NCI-H345 treated with DMSO at 0.1 percent for 48 hours (cell line): ENCODE data around the gene CUTC.
"Not testable (repeated sequence)": the region's sequence is repeated elsewhere in the genome, so short reads cannot be mapped to it uniquely, and the experiment has no call there.

Source experiments
- DNase-seq: peaks from one replicate; lab custom pipeline; 2025; ENCODE audit not compliant: unreplicated experiment; lab: John Stamatoyannopoulos, UW

CUTC gene

DNA sequence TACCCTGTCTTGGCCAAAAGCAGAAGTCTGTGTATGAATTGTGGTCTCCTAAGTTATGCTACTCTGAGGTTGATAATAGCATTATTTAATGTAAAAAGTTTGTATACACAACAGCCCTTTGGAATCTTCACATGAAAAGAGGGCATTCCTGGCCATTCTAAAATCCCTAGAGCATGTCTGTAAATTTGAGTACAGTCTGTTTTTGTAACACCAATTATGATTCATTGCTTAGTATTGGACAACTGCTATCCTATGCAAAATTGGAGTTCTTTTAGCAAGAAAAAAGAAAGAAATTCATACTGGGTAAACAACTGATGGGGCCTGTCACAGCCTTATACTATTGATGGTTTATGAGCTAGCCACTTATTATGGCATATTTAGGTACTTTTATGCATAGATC is 10.2 kb downstream of the CUTC start:
- no peak for DNase-seq

DNA sequence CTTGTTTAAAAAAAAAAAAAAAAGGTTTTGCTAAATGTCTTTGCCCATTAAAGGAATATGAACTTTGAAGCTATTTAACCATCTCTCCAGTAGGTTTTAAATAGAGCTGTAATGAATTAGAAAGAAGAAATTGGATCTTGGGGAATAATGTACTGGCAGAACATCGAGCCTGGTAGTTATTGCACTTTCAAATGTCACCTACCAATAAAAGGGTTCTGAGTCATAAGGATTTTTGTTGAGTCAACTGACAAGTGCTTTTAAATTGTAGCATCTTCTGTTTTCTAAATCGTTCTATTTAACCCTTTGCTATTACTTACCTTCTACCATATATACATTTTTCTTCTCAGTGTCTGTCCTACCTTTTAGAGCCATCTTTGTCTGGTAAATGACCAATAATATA is 10.7 kb downstream of the CUTC start:
- no peak for DNase-seq

DNA sequence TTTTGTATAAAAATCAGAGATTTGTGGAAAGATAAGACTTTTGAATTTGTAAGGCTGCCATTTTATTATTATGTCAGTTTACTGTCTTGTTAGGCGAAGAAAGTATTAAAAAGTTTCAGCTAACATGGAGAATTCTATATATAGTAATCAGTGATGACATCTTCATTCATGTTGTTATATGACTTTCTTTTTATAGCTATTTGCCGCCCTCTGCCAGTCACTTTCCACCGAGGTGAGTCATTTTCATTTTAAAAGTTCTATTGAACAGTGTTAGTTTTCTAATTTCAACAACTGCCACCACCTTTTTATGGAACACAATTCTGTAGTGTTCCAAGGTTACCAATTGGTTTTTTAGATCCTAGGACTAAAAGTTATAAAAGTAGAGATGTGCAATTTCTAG is 11.8 kb downstream of the CUTC start:
- no peak for DNase-seq

DNA sequence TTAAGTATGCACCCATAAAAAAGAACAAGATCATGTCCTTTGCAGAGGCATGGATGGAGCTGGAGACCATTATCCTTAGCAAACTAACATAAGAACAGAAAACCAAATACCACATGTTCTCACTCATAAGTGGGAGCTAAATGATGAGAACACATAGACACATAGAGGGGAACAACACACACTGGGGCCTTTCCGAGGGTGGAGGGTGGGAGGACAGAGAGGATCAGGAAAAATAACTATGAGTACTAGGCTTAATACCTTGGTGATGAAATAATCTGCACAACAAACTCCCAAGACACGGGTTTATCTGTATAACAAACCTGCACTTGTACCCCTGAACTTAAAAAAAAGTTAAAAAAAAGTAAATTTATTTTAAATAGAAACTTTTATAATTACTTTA is 14.1 kb downstream of the CUTC start:
- not testable (repeated sequence) for DNase-seq

DNA sequence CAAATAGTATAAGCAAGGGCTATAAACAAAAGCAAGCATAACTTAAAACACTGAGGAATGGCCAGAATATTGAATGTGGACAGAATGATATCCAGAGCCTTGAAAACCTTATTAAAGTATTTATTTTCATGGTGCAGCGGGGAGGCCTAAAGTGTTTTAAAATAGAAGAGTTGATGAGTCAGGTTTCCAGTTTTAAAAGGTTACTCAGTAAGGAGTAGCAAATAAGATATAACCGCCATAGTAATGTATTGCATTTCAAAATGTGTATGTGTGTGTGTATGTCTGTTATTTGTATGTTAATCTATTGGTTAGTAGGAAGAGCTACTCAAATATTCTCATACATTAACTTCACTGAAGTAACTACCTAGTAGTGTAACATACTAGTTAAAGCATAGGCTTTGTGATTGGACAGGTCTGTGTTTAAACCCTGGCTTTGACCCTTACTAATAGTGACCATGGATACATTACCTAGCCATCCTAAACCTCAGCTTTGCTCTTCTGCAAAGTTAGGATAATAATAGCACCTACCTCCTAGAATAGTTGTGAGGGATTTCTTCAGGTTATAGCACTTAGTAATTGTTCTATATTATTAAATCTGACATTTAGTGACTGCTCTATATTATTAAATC is 16.9 kb downstream of the CUTC start:
- DNase-seq = no peak

DNA sequence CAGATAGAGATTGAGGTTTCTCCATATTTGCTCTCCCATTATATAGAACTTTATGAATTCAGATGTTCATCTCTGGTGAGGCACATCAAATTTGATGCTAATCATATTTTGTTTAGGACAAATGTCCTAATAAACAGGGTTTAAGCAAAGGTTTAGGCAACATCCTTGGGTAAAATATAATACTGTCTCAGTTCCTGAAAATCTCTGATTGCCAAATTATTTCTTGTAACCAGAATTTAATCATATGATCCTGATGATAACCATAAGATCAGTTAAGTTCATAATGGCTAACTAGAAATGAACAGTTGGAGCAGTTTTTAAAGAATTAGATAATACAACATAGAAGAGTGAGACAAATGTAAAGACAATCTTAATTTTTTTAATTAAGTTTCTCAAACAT is 18.6 kb downstream of the CUTC start:
- DNase-seq = no peak

DNA sequence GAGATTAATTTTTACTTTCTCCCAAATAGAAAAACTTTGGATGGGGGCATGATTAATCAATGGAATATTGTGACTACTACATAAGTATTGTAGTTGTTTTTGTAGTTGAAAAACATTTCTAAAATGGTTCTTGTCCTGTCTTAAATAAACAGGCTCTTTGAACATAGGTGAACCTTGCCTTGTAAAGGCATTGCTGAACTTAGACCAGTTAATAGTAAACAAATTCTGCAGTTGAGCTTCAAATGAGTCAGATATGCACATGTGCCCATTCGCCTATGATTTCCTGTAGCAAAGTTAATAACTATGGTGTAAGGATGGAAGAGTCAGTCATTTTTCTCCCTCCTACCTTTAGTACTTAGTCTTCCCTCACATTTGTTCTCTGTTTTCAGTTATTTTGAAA is 22.6 kb downstream of the CUTC start:
- DNase-seq = no peak

DNA sequence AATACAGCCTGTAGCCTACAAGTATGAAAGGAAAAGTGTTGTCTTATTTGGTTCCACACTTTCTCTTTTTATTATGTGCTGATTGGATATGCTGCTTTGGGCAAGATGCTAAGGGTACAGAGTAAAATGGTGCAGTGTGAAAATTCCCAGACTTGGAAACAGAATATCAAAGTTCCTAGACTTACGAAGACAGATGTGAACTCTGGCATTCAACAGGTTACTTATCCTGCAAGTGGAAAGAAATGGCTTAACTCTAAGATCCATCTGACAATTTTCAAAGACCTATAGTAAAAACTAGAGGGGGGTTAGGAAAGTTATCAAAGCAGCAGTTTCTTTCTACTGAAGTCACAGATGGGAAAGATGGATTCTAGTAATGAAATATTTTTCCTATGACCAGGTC is 24.1 kb downstream of the CUTC start:
- no peak for DNase-seq

DNA sequence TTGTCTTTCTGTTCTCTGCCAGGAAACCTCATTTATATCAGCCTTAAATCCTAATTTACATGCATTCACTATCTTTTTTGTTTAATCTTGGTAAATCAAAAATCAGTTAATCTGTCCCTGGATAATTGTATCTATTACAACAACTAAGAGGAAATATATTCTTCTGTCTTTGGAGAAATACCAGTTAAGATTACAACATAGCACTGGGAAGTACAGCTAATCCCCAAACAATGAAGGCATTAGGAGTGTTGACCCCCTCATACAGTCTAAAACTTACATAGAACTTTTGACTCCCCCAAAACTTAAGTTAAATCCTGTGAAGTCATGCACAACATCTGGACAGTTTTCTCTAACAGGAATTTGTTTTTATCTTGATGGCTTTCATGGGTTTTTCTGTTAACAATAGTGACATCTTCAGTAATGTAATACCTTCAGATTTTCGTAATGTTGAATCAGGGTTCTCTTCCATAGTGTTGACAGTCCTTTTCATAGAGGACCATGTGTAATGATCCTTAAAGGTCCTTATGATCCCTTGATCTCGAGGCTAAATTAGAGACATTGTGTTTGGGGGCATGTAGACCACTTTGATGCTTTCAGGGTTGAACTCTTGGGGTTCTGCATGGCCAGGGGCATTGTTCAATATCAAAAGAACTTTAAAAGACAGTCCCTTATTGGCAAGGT is 26.3 kb downstream of the CUTC start:
- DNase-seq = no peak

DNA sequence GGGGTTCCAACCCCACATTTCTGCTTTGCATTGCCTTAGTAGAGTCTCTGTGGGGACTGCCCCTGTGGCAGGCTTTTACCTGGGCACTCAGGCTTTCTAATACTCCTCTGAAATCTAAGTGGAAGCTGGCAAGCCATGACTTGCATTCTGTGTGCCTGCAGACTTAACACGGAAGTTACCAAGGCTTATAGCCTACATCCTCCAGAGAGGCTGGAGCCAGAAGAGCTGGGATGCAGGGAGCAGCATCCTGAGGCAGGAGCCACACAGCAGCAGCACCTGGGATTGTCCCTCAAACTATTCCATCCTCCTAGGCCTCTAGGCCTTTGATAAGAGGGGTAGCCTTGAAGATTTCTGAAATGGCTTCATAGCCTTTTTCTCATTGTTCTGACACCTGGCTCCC is 28.3 kb downstream of the CUTC start:
- DNase-seq = no peak

DNA sequence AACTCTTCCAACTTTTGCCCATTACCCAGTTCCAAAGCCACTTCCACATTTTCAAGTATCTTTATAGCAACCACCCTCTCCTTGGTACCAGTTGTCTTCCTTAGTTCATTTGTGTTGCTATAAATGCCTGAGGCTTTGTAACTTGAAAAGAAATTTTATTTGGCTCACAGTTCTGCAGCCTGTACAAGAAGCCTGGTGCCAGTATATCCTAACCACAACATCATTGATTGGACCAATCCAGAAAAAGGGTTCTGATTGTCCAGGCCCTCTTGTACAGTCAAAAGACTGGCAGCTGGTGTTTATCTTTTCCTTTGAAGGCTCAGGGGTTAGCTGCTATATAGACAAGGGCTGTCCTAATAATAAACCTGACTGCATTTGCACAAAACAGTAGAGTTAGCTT is 29.3 kb downstream of the CUTC start:
- no peak for DNase-seq

DNA sequence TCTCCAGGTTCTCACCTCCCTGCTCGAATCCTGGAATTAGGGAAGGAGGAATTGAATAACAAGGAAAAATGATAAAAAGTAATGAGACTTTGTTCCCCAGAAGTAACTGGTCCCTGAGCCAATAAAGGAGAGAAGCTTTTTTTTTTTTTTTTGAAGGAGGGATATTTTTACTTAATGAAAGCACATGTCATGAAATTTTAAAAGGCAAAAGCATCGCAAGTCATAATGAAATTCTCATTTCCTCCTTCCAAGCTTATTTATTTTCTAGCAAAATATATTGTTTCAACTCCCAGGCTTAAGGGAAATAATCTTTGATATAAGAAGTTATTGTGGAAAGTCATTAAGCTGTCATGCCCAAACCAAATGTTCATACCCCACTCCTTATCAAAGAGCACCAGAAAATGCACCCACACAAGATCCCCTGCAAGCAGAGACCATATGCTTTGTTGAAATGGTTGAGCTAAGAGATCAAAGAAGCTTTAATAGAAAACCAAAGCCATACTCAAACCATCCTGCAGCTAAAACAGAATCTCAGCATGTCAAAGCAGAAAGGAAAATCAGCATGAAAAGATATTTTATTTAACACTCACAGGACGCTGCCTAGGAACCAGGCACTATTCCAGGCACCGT is 33.8 kb downstream of the CUTC start:
- DNase-seq = no peak

DNA sequence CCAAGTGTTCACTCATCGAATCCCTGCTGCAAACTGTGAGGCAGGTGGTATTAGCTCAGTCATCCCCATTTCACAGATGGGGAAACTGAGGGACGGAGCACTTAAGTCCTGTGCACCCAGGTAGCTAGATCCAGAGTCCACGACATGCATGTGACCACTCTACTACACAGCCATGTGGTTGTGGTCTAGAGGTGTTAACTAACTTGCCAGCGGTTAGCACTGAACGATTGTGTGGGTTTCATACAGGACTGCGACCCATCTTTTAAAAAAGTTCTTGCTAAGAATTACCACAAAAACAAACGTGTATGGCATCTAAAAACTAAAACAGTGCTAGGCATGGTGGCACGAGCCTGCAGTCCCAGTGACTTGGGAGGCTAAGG is 34.3 kb downstream of the CUTC start:
- DNase-seq = no peak

DNA sequence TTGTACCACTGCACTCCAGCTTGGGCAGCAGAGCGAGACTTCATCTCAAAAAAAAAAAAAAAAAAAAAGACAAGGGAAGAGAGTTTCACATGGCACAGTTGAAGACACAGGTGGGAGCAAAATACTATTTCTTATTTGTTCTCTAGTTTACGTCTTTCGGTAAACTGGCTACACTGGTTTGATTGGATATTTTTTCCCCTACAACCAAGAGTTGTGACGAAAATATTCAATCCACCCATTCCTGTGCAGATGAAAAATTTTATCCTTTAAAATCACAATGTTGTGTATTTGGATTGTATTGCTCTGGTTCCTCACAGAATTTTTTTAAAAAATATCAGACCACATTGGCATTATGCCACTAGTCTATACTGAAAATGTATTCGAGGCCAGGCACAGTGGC is 35.9 kb downstream of the CUTC start:
- no peak for DNase-seq

DNA sequence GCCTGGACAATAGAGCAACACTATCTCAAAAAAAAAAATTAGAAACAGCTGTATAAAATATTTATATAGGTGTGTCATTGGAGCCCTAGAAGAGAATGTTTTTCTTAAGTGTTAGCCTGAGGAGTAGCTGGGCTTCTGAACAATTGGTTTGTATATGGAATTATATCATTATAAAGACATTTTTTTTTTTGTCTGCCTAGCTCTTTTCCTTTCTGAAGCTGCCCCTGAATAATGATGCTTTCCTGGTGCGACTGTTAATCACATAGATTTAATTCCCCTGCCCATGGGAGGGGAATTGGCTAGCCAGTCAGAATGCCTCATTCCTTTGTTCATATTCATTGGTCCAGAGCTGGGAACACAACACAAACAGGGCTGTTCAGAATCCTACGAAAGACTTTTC is 36.5 kb downstream of the CUTC start:
- DNase-seq = no peak

DNA sequence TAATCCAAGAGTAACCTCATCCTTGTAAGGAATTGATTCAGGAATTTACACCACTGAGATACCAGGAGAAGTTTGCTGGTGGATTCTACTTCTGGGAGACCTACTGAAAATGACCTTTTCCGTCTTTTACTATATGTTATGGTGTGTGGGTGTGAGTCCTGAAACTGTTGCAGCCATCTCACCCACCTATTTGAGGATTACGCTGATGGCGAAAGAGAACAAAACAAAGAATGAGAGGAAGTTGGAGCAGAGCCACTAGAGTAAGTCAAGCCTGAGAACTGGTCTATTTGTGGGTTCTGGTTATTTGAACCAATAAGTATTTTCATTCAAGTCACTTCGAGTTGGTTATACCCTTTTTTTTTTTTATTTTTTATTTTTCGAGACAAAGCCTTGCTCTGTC is 37.7 kb downstream of the CUTC start:
- no peak for DNase-seq

DNA sequence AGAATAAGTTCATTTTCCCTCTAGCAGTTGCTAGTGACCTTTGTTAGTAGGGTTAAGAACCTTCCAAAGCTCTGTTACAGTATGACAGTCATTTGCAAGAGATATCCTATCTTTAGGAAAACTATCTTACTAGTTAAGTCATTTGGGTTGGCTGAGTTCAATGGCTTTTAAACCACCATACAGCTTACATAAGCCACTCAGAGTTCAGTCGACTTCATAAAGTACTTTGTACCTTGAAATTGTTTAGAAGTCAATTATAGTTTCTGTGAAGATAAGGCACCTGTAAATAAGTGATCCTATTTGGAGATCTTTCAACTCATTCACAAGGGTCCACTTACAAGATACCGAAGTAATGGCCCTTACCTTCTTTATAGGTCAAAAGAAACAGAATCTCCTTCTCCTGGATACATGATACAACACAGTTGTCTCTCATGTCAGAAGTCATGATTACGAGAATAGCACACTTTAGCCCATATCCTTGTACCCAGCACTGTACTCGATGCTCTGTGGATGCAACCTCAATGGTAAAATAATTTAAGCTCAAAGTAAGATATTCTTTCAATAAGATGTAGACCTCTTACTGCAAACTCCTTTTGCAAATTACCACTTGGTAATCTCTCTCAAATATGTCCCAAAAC is 38.5 kb downstream of the CUTC start:
- DNase-seq = no peak

DNA sequence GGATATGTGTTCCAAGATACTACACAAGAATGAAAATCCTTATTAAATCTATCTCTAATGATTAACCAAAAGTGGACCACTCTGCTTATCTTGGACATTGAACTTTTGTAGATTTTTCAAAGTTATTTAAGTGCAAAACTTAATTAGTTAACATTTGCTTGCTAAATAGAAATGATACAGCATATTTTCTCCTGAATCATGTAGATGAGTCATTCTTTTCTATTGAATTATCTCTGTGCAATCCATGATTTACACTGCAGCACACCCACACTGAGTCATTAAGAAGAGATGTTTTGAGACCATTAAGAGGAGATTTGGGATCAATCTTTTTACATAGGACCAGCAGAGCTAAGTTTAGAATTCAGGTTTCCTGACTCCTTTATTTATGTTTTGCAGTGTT is 43.8 kb downstream of the CUTC start:
- no peak for DNase-seq

DNA sequence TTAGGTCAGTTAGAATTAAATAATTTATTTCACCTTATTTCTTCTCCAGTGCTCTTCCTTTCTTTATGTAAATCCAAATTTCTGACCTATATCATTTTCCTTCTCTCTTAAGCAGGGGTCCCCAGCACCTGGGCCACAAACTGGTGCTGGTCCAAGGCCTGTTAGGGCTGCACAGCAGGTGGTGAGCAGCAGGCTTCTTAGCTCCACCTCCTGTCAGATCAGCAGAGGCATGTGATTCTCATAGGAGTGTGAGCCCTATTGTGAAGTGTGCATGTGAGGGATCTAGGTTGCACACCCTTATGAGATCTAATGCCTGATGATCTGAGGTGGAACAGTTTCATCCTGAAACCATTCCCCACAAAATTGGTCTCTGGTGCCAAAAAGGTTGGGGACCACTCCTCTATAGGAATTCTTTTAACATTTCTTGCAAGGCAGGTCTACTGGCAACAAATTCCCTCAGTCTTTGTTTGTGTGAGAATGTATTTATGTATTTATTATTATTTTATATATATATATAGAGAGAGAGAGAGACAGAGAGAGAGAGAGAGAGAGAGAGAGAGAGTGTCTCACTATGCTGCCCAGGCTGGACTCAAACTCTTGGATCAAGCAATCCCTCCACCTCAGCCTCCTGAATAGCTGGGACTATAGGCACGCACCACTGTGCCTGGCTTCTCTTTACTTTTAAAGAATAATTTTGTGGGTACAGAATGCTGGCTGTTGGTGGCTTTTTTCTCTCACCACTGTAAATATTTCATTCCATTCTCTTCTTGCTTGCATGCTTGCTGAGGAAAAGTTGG is 46.1 kb downstream of the CUTC start:
- no peak for DNase-seq

DNA sequence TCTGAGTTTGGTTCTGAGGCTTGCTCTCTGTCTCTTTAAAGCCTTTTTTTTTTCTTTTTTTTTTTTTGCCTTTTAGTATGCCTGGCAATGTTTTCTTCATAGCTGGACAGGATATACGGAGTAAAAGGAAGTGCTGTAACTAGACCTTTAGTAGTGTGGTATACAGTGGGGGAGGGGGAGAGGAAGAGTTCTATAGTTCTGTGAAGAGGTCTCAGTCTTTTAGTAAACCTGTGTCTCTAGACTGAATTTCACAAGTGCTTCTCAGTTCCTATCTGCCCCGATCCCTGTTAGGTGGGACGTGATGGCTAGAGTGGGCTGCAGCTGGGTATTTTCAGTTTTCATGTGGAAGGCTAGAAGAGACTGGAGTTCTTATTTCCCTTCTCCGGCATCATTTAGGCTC is 47.3 kb downstream of the CUTC start:
- DNase-seq = no peak

DNA sequence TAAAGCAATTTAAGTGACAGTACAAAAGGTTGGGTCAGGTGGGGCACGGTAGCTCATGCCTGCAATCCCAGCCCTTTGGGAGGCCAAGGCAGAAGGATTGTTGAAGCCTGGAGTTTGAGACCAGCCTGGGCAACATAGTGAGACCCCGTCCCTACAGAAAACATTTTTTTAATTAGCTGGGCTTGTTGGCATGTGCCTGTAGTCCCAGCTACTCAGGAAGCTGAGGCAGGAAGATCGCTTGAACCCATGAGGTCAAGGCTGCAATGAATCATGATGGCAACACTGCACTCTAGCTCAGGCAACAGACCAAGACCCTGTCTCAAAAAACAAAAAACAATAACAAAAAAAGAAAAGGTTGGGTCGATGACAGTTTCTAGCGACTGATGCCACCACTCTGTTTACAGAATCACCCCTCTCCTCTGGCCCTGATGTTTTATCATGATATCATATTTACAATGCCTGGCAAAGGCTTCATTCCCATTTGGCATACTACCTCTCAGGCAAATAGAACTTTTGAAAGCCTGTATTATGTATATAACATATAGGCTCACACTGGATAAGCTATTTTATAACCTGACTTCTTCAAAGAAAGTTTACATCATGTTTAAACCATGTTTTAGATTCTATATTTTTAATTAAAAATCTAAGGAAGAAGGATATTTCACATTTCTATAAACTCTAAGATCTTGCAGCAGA is 49.8 kb downstream of the CUTC start:
- no peak for DNase-seq
